NCI-H524 (cell line): Measurements from ENCODE around the gene SON.
"Not testable (repeated sequence)": the region's sequence is repeated elsewhere in the genome, so short reads cannot be mapped to it uniquely, and the experiment has no call there.

Source experiments
- DNase-seq, 2 experiments: peaks; one replicate each; lab custom pipeline; 2025; lab: John Stamatoyannopoulos, UW

Gene SON

GRCh38 chr21:33578959-33579542, 36.2 kb downstream of the SON start:
- DNase-seq, result peak in 1 of 2 experiments; percentile 36

GRCh38 chr21:33584455-33584854, 41.6 kb downstream of the SON start:
- DNase-seq, result no peak

DNA sequence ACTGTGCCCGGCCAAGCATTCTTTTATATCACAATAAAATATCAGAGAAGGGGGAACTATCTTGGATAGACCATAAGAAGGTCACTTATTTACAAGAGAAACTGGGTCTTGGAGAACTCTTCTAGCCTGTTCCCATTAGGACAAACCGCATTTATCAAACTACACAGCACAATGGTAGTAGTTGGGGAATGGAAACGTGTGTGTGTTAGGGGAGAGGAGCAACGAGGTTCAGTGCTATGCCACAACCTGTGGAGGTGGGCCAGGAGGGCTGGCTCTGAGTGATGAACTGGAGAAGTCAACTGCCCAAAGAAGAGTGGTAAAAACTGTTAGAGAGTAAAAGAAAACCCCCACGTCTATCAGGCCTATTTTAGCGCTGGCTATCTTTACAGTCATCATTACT, 44.1 kb downstream of the SON start:
- DNase-seq, result no peak

DNA sequence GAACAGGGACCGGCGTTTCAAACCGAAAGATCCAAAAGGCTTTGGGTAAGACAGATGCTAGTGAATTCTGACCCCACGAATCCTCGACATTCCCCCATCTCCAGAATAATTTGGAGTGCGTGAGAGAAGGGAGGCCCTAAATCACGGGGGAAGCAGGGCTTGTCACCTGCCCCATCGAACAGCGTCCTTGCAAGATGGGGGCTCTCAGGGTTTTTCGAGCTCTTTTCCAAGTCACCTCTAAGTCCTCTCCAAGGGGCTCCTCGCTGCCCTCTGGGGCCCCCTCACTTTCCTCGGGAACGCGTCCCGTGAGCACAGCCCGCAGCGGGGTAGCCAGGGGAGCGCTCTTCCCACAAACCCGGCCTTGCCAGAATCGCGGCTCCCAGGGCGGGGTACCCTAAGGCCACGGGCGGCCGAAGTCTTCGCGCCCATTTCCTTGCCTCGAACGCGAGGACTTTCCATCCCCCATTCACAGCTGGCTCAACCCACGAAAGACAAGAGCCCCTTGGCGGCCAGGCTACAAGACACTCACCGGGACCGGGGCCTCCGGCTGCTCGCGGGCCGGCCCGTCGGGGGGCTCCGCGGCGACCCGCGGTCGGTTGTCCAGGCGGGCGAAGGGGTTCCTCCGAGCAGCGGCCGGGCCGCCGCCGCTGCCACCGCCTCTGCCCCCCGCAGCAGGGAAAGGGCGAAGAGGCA, 45.1 kb downstream of the SON start:
- DNase-seq, result peak; percentile 23 to 57

GRCh38 chr21:33588485-33589335, 45.9 kb downstream of the SON start, which contains the start of gene DONSON:
TSS of gene DONSON (minus strand) at chr21:33588684. CDS start at chr21:33588641, 43 bp downstream.
- peak; percentile 69 to 81 for DNase-seq

GRCh38 chr21:33598051-33598450, 55.2 kb downstream of the SON start:
- no peak for DNase-seq

GRCh38 chr21:33608559-33608958, 65.7 kb downstream of the SON start:
- DNase-seq, result no peak

DNA sequence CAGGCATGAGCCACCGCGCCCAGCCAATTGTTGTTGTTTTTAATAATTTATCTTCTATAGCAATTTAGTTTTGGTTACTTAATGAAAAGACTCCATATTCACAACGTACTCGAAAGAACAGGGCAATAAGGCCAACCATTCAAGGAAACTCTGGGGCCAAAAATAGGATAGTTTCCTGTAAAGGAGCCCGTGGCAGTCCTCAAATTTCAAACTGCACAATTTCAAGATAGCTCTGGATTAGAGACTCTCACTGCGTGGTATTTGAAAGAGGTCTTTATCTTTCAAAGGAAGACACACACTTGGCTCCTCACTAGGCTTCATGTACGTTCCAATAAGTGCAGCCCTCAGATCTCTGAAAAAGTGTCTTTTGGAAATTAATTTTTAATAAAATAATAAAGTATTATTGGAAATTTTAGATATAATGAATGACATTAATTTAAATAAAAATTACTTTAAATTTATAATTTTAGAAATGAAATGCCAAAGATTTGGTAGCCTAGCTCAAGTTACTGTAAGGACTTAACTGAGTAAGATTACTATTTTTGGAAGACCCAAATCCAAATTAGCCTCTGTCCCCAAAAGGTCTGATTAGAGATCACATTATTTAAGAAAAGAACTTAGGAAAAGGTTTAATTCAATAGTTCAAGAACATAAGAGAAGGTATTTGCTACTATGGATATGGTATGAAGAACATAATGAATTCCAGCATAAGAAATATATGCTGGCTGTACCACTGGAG, 68.3 kb downstream of the SON start:
- no peak for DNase-seq

DNA sequence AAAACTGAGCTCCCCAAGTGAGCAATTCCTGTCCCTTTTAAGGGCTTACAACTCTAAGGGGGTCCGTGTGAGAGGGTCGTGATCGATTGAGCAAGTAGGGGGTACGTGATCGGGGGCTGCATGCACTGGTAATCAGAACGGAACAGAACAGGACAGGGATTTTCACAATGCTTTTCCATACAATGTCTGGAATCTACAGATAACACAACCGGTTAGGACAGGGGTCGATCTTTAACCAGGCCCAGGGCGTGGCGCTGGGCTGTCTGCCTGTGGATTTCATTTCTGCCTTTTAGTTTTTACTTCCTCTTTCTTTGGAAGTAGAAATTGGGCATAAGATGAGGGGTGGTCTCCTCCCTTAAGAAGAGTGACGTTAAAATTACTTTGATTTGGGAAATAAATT, 74.7 kb downstream of the SON start:
- not testable (repeated sequence) for DNase-seq

DNA sequence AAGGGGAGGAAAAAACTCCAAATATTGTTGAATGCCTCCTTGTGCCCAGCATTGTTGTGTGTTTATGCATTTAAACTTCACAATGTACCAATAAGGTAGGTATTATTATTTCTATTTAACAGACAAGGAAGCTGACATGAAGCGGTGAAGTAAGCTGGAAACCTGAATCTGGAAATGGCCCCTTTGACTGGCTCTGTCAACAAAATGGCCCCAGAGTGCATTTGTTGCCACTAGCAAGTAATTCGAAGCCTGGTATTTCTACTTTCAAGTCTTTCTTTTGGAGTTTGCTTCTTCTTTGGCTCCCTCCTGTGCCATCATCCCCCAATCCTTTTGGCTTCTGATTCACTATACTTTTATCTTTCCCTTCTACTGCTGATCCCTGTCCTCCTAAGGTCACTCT, 75.6 kb downstream of the SON start:
- no peak for DNase-seq

GRCh38 chr21:33619726-33620125, 76.9 kb downstream of the SON start:
- no peak for DNase-seq

GRCh38 chr21:33622253-33622652, 79.4 kb downstream of the SON start:
- no peak for DNase-seq

GRCh38 chr21:33626151-33626550, 83.3 kb downstream of the SON start:
- not testable (repeated sequence) for DNase-seq
